PFSK-1 (cell line): ENCODE measurements around the gene NAP1L2.

Experiments used
- FOXP2 ChIP-seq: optimal IDR thresholded peaks from 2 replicates; pipeline ENCODE3; 2011; ENCODE audit warnings: borderline replicate concordance, control low read depth, inconsistent platforms; ENCODE audit not compliant: insufficient read depth; ENCODE audit errors: extremely low read length, extremely low read depth
- POLR2AphosphoS5 ChIP-seq: IDR thresholded peaks from 2 replicates; pipeline ENCODE4 v1.6.1; 2012; ENCODE audit warnings: low read depth, mild to moderate bottlenecking, control low read depth, low read length, moderate library complexity
- REST ChIP-seq, 2 experiments: IDR thresholded peaks; 2 replicates each; pipeline versions ENCODE4 v1.6.1 to v1.8.0; 2011 to 2012; ENCODE audit warnings: low read depth in 2 of 2, low read length in 2 of 2, control low read depth in 1 of 2, inconsistent platforms in 1 of 2, mild to moderate bottlenecking in 1 of 2, moderate library complexity in 1 of 2; ENCODE audit not compliant: insufficient read depth in 1 of 2
- SIN3A ChIP-seq: IDR thresholded peaks from 2 replicates; pipeline ENCODE4 v1.6.1; 2012; ENCODE audit warnings: mild to moderate bottlenecking, low read length, moderate library complexity, borderline replicate concordance; ENCODE audit not compliant: insufficient read depth
- TAF1 ChIP-seq: IDR thresholded peaks from 2 replicates; pipeline ENCODE4 v1.6.1; 2012; ENCODE audit warnings: low read length, control low read depth, borderline replicate concordance; ENCODE audit not compliant: insufficient read depth

The NAP1L2 gene

GRCh38 chrX:73215246-73215645 lies 595 bp upstream of the NAP1L2 start:
- TF ChIP-seq TAF1 (no peak), FOXP2 (no peak), REST (IDR thresholded peaks at IDR 0.05; ENCODE audit: insufficient read depth in 1 of 2, low read depth in 2 of 2, low read length in 2 of 2) (no peak), SIN3A (no peak), POLR2AphosphoS5 (no peak)

GRCh38 chrX:73213734-73214425 lies 771 bp downstream of the NAP1L2 start:
- TF ChIP-seq SIN3A (no peak), POLR2AphosphoS5 (no peak), FOXP2 (no peak), REST (IDR thresholded peaks at IDR 0.05; ENCODE audit: insufficient read depth in 1 of 2, low read depth in 2 of 2, low read length in 2 of 2) (no peak), TAF1 (no peak)

GRCh38 chrX:73206366-73206765 lies 8.3 kb downstream of the NAP1L2 start:
- TF ChIP-seq POLR2AphosphoS5 (no peak), REST (IDR thresholded peaks at IDR 0.05; ENCODE audit: insufficient read depth in 1 of 2, low read depth in 2 of 2, low read length in 2 of 2) (no peak), SIN3A (no peak)

GRCh38 chrX:73182502-73183114 lies 32.0 kb downstream of the NAP1L2 start:
- TF ChIP-seq REST (IDR thresholded peaks at IDR 0.05; ENCODE audit: insufficient read depth in 1 of 2, low read depth in 2 of 2, low read length in 2 of 2) (no peak), FOXP2 (no peak), SIN3A (no peak), POLR2AphosphoS5 (no peak), TAF1 (no peak)
